Cardiac fibroblast (primary cell): ENCODE data around the gene C10orf105.

Experiments used
- DNase-seq, 2 donors: peaks; one replicate each; pipeline versions ENCODE4 v3.0.0 to v3.0.0-alpha.2; 2010; ENCODE audit warnings: low read depth in 2 of 2
- H3K4me3 ChIP-seq, 2 donors: replicated peaks in 1 of 2; 1 replicate in 1 of 2; 2 replicates in 1 of 2; pipeline ENCODE4 v1.5.1; 2011; ENCODE audit warnings: low read depth in 2 of 2, low read length in 2 of 2, mild to moderate bottlenecking in 2 of 2, moderate library complexity in 1 of 2
- CTCF ChIP-seq: IDR thresholded peaks from one replicate; pipeline ENCODE4 v1.5.1; 2011; ENCODE audit warnings: low read depth, mild to moderate bottlenecking, low read length, inconsistent platforms

Gene C10orf105

DNA sequence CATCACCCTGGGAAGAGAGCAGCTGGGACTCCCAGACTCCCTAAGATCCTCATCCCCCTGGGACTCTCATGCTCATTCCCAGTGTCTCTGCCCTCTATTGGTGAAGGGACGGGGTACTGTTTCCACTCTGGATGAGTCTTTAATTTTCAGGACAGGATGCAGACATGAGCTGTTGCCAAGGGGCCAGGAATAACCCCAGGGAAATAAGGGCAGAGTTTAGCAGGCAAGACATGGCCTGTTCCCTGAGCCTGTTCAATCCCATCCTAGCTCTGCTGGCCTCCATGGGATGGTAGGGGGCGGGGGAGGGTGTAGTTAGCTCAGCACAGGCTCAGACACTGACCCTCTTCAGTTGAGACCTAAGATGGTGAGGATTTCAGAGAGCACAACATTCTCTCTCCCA, 14.0 kb downstream of the C10orf105 start:
- TF ChIP-seq CTCF: no peak
- no peak for DNase-seq
- no peak overlapping the region for H3K4me3 ChIP-seq

GRCh38 chr10:71704816-71705215, 14.8 kb downstream of the C10orf105 start:
- no peak for TF ChIP-seq CTCF
- no peak for DNase-seq
- no peak overlapping the region for H3K4me3 ChIP-seq

- TF ChIP-seq CTCF: no peak
- H3K4me3 ChIP-seq: no peak overlapping the region
- DNase-seq: no peak
Measured at GRCh38 chr10:71703577-71703976, 16.0 kb downstream of the C10orf105 start.

- no peak for DNase-seq
- H3K4me3 ChIP-seq: no peak overlapping the region
- TF ChIP-seq CTCF: no peak
Measured at GRCh38 chr10:71701496-71702132, 18.0 kb downstream of the C10orf105 start.

DNA sequence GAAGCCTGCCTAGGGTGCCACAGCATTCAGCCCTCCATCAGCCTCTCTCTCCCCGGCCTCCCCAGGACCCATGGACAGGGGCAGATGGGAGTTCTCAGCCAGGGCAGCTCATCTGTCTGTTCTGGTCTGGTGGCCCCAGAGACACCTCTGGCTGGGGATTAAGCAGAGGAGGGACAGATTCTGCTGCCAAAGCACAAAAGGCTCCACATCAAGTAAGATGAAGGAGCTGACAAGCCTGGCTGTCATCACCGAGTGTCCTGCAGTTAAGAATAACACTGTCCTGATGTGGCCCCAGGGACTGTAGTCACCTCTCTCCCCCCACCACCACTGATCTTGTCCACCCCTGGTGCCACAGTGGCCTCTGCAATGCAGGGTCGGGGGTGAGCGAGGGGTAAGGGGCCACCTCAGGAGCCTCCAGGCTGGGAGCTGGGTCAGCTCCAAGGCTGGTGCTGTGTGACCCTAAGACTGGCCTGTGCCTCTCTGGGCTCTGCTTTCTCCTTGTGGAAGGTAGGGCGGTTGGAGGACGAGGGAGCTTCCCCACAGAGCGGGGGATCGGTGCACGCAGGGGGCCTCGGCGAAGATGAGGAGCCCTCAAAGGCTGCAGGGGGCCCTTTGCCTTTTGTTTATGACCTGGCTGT, 18.7 kb downstream of the C10orf105 start:
- no peak for DNase-seq
- no peak overlapping the region for H3K4me3 ChIP-seq
- TF ChIP-seq CTCF: no peak

- H3K4me3 ChIP-seq: no peak overlapping the region
- TF ChIP-seq CTCF: no peak
- DNase-seq: no peak
Measured at GRCh38 chr10:71698737-71699136, 20.8 kb downstream of the C10orf105 start.
